Esophagus squamous epithelium (tissue), 5 donors: Measurements from ENCODE around the gene SSC5D. TPM values are rescaled to one million over a fixed set of nuclear protein-coding genes. Genes with fewer than 3 reads are reported as not detected.
A peak's percentile ranks its signal among the peaks of the same experiment; 100 is the strongest.

Experiments
- DNase-seq: peaks from one replicate; lab custom pipeline; 2025; lab: John Stamatoyannopoulos, UW
- H3K27ac ChIP-seq, 4 donors: fragments of 200-600 bp; sonication (generic); one replicate each; pipeline ENCODE4 v1.5.1; 2016 to 2019; ENCODE audit warnings: mild to moderate bottlenecking in 1 of 4
- H3K27me3 ChIP-seq, 4 donors: fragments of 200-600 bp; sonication (generic); 1 replicate in 3 of 4; 2 replicates in 1 of 4; pipeline versions ENCODE4 v1.5.1 to v1.6.0; 2017 to 2021; ENCODE audit warnings: antibody characterized with exemption in 1 of 4
- H3K36me3 ChIP-seq, 3 donors: fragments of 200-600 bp; sonication (generic); one replicate each; pipeline ENCODE4 v1.5.1; 2016 to 2019
- H3K4me1 ChIP-seq, 3 donors: fragments of 200-600 bp; sonication (generic); one replicate each; pipeline ENCODE4 v1.5.1; 2017 to 2019
- H3K4me3 ChIP-seq, 4 donors: fragments of 200-600 bp; sonication (generic); 1 replicate in 3 of 4; 2 replicates in 1 of 4; pipeline ENCODE4 v1.5.1; 2016 to 2019; ENCODE audit warnings: mild to moderate bottlenecking in 2 of 4, moderate library complexity in 1 of 4
- H3K9me3 ChIP-seq, 3 donors: fragments of 200-600 bp; sonication (generic); one replicate each; pipeline ENCODE4 v1.5.1; 2016 to 2019
- POLR2A ChIP-seq, 4 donors: fragments of 450-650 bp; IDR thresholded peaks; one replicate each; pipeline ENCODE4 v1.6.1; 2017; ENCODE audit warnings: antibody characterized with exemption in 4 of 4, mild to moderate bottlenecking in 4 of 4, moderate library complexity in 3 of 4
- WGBS, 2 donors: methylation state at CpG; one replicate each; pipeline ENCODE4 v1.1.5; 2018; 5-methylcytosine and 5-hydroxymethylcytosine counted together
- intact Hi-C: fragments of 100-400 bp; cut with DNase I; formaldehyde crosslinking; loops from one replicate; pipeline ENCODE4 v1.15.0; 2022
- total RNA-seq, 4 donors: library from RNA; depleted of rRNA; stranded (reverse); fragments of >200 nt; gene quantifications; one replicate each; pipeline ENCODE4 v1.1.0, GENCODE V29; 2016
- TF ChIP-seq, protein P1 (sequence below), 6 experiments: fragments of 450-650 bp in 4 of 6; fragments of 200-600 bp in 2 of 6; sonication (generic) in 2 of 6; IDR thresholded peaks; one replicate each; pipeline ENCODE4 v1.5.1; 2016 to 2019; ENCODE audit warnings: antibody characterized with exemption in 6 of 6, mild to moderate bottlenecking in 4 of 6, moderate library complexity in 4 of 6
- donor health status: DM: yes; HTN: yes; CAD: no.

SSC5D gene
- total RNA-seq, 4 donors from 2014 or later = 0.40 to 5.0 (median 0.68) TPM

DNA sequence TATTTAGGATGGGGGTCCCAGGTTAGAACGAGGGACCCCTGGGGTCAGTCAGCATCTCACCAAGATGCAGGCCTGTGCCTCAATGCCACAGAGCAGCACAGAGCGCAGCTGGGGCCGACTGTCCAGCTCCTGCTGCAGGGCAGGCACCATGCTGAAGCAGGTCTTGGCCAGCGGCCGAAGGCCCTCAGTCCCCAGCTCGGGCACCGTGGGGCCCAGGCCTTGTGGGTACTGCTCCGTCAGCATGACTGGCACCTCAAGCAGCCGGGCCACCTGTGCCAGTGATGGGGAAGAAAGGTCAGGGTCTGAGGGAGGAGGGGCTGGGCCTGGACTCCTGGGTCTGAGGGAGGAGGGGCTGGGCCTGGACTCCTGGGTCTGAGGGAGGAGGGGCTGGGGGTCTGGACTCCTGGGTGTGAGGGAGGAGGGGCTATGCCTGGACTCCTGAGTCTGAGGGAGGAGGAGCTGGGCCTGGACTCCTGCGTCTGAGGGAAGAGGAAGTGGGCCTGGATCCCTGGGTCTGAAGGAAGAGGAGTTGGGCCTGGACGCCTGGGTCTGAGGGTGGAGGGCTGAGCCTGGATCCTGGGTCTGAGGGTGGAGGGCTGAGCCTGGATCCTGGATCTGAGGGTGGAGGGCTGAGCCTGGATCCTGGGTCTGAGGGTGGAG lies 32.5 kb upstream of the SSC5D start:
- TF ChIP-seq POLR2A (IDR thresholded peaks at IDR 0.05) = no peak
- TF ChIP-seq, protein P1, sequence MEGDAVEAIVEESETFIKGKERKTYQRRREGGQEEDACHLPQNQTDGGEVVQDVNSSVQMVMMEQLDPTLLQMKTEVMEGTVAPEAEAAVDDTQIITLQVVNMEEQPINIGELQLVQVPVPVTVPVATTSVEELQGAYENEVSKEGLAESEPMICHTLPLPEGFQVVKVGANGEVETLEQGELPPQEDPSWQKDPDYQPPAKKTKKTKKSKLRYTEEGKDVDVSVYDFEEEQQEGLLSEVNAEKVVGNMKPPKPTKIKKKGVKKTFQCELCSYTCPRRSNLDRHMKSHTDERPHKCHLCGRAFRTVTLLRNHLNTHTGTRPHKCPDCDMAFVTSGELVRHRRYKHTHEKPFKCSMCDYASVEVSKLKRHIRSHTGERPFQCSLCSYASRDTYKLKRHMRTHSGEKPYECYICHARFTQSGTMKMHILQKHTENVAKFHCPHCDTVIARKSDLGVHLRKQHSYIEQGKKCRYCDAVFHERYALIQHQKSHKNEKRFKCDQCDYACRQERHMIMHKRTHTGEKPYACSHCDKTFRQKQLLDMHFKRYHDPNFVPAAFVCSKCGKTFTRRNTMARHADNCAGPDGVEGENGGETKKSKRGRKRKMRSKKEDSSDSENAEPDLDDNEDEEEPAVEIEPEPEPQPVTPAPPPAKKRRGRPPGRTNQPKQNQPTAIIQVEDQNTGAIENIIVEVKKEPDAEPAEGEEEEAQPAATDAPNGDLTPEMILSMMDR (IDR thresholded peaks at IDR 0.05) = no peak
- no peak for DNase-seq
- Histone ChIP-seq H3K27me3 (peaks cover 6 to 26% (median 13%) of the 10 kb centered on the region in 4 donors), H3K4me3 (no peak overlapping the region), H3K36me3 (peaks cover 0 to 20% (median 0%) of the 10 kb centered on the region in 3 donors), H3K4me1 (peaks cover 21 to 39% (median 25%) of the 10 kb centered on the region in 3 donors), H3K9me3 (no peaks in the 10 kb centered on the region), H3K27ac (no peak overlapping the region)
- intact Hi-C loops = no loop called here
- 45 to 90% methylated on average over 1 to 4 of the region's 11 CpGs for WGBS, 2 donors

DNA sequence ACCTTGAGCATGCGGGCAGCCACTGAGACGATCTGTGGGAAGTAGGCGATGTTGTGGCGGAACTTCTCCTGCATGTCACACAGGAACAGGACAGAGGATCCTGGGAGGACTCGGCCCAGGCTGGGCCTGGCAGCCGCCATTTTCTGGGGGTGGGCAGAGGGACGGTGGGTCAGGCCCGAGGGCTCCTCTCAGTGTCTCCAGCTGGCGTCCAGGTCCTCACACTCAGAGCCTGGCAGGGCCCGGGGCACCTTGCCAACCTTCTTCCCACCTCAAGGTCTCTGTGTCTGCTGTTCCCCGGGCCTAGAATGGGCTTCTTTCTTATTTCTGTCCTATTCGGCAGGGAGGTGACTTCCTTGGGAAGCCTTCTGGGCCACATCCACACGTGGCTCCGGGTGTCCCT lies 31.9 kb upstream of the SSC5D start:
- 87 to 93% methylated on average over 9 to 10 of the region's 14 CpGs for WGBS, 2 donors
- no peak for DNase-seq
- intact Hi-C loops = no loop called here

DNA sequence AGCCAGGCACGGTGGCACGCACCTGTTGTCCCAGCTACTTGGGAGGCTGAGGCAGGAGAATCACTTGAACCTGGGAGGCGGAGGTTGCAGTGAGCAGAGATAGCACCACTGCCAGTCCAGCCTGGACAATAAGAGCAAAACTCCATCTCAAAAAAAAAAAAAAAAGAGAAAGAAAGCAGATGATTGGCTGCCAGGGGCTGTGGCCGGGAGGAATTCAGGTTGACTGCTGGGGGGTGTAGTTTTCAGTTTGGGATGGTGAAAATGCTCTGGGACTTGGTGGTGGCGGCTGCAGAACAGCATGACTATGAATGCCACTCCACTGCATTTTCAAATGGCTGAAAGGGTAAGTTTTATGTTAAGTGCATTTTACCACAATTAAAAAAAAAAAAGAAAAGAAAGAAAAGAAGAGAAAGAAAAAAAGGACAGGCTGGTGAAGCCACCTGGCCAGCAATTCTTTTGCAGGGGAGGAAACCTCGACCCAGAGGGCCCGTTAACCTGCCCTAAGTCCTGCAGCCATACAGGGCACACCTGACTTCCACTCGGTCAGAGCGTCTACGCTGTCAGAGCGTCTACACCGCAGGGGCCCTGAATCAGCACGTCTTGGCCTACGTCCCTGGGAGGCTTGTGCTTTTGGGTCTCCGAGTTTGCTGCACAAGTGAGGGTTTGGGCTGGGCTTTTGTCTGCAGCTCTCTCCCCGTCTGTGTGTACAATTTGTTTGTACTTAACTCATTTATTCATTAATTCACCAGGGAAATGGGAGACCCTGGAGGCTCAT lies 30.4 kb upstream of the SSC5D start:
- Histone ChIP-seq H3K36me3 (peaks cover 0 to 20% (median 0%) of the 10 kb centered on the region in 3 donors), H3K27ac (no peak overlapping the region), H3K4me3 (no peak overlapping the region), H3K4me1 (peaks cover 16 to 32% (median 17%) of the 10 kb centered on the region in 3 donors), H3K9me3 (no peaks in the 10 kb centered on the region), H3K27me3 (peaks cover 0 to 5% (median 0%) of the 10 kb centered on the region in 4 donors)
- no peak for DNase-seq
- WGBS, 2 donors = 75 to 85% methylated on average over 14 of the region's 16 CpGs
- TF ChIP-seq, protein P1 (IDR thresholded peaks at IDR 0.05) = no peak
- TF ChIP-seq POLR2A (IDR thresholded peaks at IDR 0.05) = no peak
- intact Hi-C loops = no loop called here

More for the DNA sequence above, 31.9 kb upstream of the SSC5D start:
- no peak overlapping the region for H3K27ac ChIP-seq
- TF ChIP-seq POLR2A (IDR thresholded peaks at IDR 0.05) = no peak
- TF ChIP-seq, protein P1 (IDR thresholded peaks at IDR 0.05) = no peak
- H3K4me3 ChIP-seq = no peak overlapping the region
- H3K36me3 ChIP-seq = peaks cover 0 to 20% (median 0%) of the 10 kb centered on the region in 3 donors
- H3K9me3 ChIP-seq = no peaks in the 10 kb centered on the region
- H3K4me1 ChIP-seq = peaks cover 24 to 40% (median 28%) of the 10 kb centered on the region in 3 donors
- H3K27me3 ChIP-seq = peaks cover 2 to 20% (median 10%) of the 10 kb centered on the region in 4 donors

DNA sequence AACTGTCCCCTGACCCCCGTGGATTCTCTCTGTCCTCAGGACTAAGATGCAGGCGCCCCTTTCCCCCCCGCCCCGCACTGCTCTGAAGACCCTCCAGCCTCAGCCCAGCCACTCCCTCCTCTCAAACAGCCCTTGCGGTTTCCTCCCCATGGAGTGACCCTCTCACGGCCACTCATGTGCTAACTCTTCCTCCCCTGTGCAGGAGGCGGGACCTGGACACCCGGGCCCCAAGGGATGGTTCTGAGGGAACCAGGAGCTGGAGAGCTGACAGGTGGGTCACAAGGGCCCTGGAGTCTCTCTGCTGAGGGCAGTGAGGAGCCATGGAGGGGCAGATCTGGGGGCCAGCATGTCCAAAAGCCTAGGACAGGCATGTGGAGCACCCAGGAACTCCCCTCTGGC lies 28.7 kb upstream of the SSC5D start:
- H3K36me3 ChIP-seq = peaks cover 0 to 20% (median 0%) of the 10 kb centered on the region in 3 donors
- peaks cover 15 to 28% (median 16%) of the 10 kb centered on the region in 3 donors for H3K4me1 ChIP-seq
- H3K4me3 ChIP-seq = no peak overlapping the region
- TF ChIP-seq, protein P1 (IDR thresholded peaks at IDR 0.05) = no peak
- no peak for TF ChIP-seq POLR2A (IDR thresholded peaks at IDR 0.05)
- WGBS, 2 donors = 53 to 72% methylated on average over 2 to 6 of the region's 8 CpGs
- peak overlapping the region in 3 of 4 donors; percentile 95 to 97 (median 95) for H3K27ac ChIP-seq
- no peak for DNase-seq
- H3K9me3 ChIP-seq = no peaks in the 10 kb centered on the region
- intact Hi-C loops = no loop called here
- H3K27me3 ChIP-seq = no peaks in the 10 kb centered on the region
